NOMO-1 (cell line): ENCODE data around the gene ACOT12.
"Not testable (repeated sequence)": the region's sequence is repeated elsewhere in the genome, so short reads cannot be mapped to it uniquely, and the experiment has no call there.

Experiments
- DNase-seq, 2 experiments: peaks; one replicate each; lab custom pipeline; 2025; ENCODE audit not compliant: unreplicated experiment in 2 of 2; lab: John Stamatoyannopoulos, UW

Gene ACOT12

GRCh38 chr5:81297531-81297930, 96.4 kb downstream of the ACOT12 start:
- no peak for DNase-seq

- DNase-seq: not testable (repeated sequence)
Measured at GRCh38 chr5:81294021-81294420, 99.9 kb downstream of the ACOT12 start.

GRCh38 chr5:81292130-81292529, 101.8 kb downstream of the ACOT12 start:
- no peak for DNase-seq

GRCh38 chr5:81290146-81290545, 103.8 kb downstream of the ACOT12 start:
- DNase-seq: no peak

- DNase-seq: no peak
Measured at GRCh38 chr5:81288021-81288433, 105.9 kb downstream of the ACOT12 start.

GRCh38 chr5:81286059-81286617, 107.8 kb downstream of the ACOT12 start:
- no peak for DNase-seq

GRCh38 chr5:81283976-81284375, 110.0 kb downstream of the ACOT12 start:
- no peak for DNase-seq
